Measurements from ENCODE around the gene IQGAP2. TPM values are rescaled to one million over a fixed set of nuclear protein-coding genes. Genes with fewer than 3 reads are reported as not detected.

IQGAP2 gene
- total and polyA plus RNA-seq, 9 of the 15 experiments (the other 6 are each of a cell fraction or from before 2014, with no cell fraction given), result 8.7 to 23.2 (median 17.4) TPM

GRCh38 chr5:76363352-76364225, 39.5 kb upstream of the IQGAP2 start (continued):
- TF ChIP-seq ZBTB40 (IDR thresholded peaks at IDR 0.05) (no peak), ZBTB40 (CRISPR knock-in tag; IDR thresholded peaks at IDR 0.05) (no peak)
